Endothelial cell of umbilical vein (primary cell): ENCODE data around the gene ORC6. TPM values are rescaled to one million over a fixed set of nuclear protein-coding genes. Genes with fewer than 3 reads are reported as not detected.

Experiments used
- BruUV-seq: library from RNA; stranded (reverse); fragments of 400-500 nt; replicated peaks from 2 replicates; lab custom pipeline; 2021; lab: Mats Ljungman, UMichigan
- CTCF ChIA-PET: fragments of 300-600, 350-600 bp; sonication (Branson Sonifier 250); formaldehyde crosslinking; loops from one replicate; lab custom pipeline; 2021; ENCODE audit warnings: antibody characterized with exemption, inconsistent platforms; lab: Charles Lee
- POLR2A ChIA-PET: fragments of 300-600, 350-600 bp; sonication (Branson Sonifier 250); formaldehyde crosslinking; loops from one replicate; lab custom pipeline; 2021; ENCODE audit warnings: antibody characterized with exemption, inconsistent platforms; lab: Charles Lee
- DNase-seq: peaks from one replicate; pipeline ENCODE4 v3.0.0-alpha.2; 2011; ENCODE audit warnings: low read depth, low spot score
- FAIRE-seq: peaks from 2 replicates; lab custom pipeline; 2011; peaks lifted over from hg19 to GRCh38; lab: Jason Lieb, UNC
- H2AFZ ChIP-seq: 2 replicates; pipeline ENCODE4 v1.6.0; 2012; ENCODE audit warnings: low read depth, low read length, control low read depth, inconsistent platforms
- H3K27ac ChIP-seq: 2 replicates; pipeline ENCODE4 v1.5.1; 2011; ENCODE audit warnings: low read depth, mild to moderate bottlenecking, control low read depth, low read length, moderate library complexity; ENCODE audit not compliant: insufficient read depth
- H3K27me3 ChIP-seq, 2 experiments: 2 replicates each; pipeline versions ENCODE4 v1.6.0 to v1.6.1; 2011; ENCODE audit warnings: low read length in 2 of 2, mixed read lengths in 1 of 2; ENCODE audit not compliant: control insufficient read depth in 2 of 2, insufficient read depth in 2 of 2
- H3K36me3 ChIP-seq, 2 experiments: 2 replicates in 1 of 2; 3 replicates in 1 of 2; pipeline ENCODE4 v1.5.1; 2011; ENCODE audit warnings: low read length in 2 of 2, mild to moderate bottlenecking in 1 of 2, moderate library complexity in 1 of 2; ENCODE audit not compliant: control insufficient read depth in 2 of 2, insufficient read depth in 2 of 2; ENCODE audit errors: extremely low read depth in 1 of 2
- H3K4me1 ChIP-seq: 3 replicates; pipeline ENCODE4 v1.5.1; 2011; ENCODE audit warnings: mild to moderate bottlenecking, low read length; ENCODE audit not compliant: control insufficient read depth, insufficient read depth; ENCODE audit errors: extremely low read depth
- H3K4me2 ChIP-seq: 2 replicates; pipeline ENCODE4 v1.6.1; 2011; ENCODE audit warnings: low read length, control low read depth, mixed read lengths; ENCODE audit not compliant: insufficient read depth
- H3K4me3 ChIP-seq, 3 experiments: fragments of 200-600 bp in 1 of 3; sonication (generic), shearing (Covaris generic) in 1 of 3; replicated peaks in 1 of 3; 2 replicates each; pipeline ENCODE4 v1.5.1; 2011 to 2016; ENCODE audit warnings: control low read depth in 3 of 3, low read length in 3 of 3, mild to moderate bottlenecking in 2 of 3, inconsistent platforms in 1 of 3, low read depth in 1 of 3, moderate library complexity in 1 of 3; ENCODE audit not compliant: insufficient read depth in 1 of 3
- H3K79me2 ChIP-seq: 2 replicates; pipeline ENCODE4 v1.6.0; 2012; ENCODE audit warnings: low read length, inconsistent platforms; ENCODE audit not compliant: control insufficient read depth, insufficient read depth
- H3K9ac ChIP-seq: replicated peaks from 2 replicates; pipeline ENCODE3; 2011; ENCODE audit warnings: low read length, control low read depth; ENCODE audit not compliant: insufficient read depth; ENCODE audit errors: extremely low read depth
- H3K9me1 ChIP-seq: replicated peaks from 3 replicates; pipeline ENCODE4 v1.6.0; 2011; ENCODE audit warnings: mild to moderate bottlenecking, low read length; ENCODE audit not compliant: control insufficient read depth, insufficient read depth; ENCODE audit errors: extremely low read depth
- H3K9me3 ChIP-seq: replicated peaks from 2 replicates; pipeline ENCODE4 v1.5.1; 2012; ENCODE audit warnings: low read length, inconsistent platforms; ENCODE audit not compliant: control insufficient read depth, insufficient read depth
- H4K20me1 ChIP-seq: replicated peaks from 2 replicates; pipeline ENCODE3; 2011; ENCODE audit warnings: mild to moderate bottlenecking, low read length; ENCODE audit not compliant: control insufficient read depth, insufficient read depth; ENCODE audit errors: extremely low read depth
- CTCF ChIP-seq, 2 donors: IDR thresholded peaks; 1 replicate in 1 of 2; 2 replicates in 1 of 2; pipeline ENCODE4 v1.5.1; 2011; ENCODE audit warnings: low read length in 2 of 2, mild to moderate bottlenecking in 2 of 2, moderate library complexity in 2 of 2, control low read depth in 1 of 2, inconsistent platforms in 1 of 2, low read depth in 1 of 2; ENCODE audit not compliant: insufficient read depth in 1 of 2; ENCODE audit errors: extremely low read depth in 1 of 2
- EZH2 ChIP-seq: IDR thresholded peaks from 2 replicates; pipeline ENCODE4 v1.6.1; 2012; ENCODE audit warnings: borderline replicate concordance, low read depth, mild to moderate bottlenecking, moderate library complexity, low read length, inconsistent platforms; ENCODE audit not compliant: severe bottlenecking
- FOS ChIP-seq: IDR thresholded peaks from 2 replicates; pipeline ENCODE4 v1.6.1; 2011; ENCODE audit warnings: mild to moderate bottlenecking, low read length, moderate library complexity, borderline replicate concordance; ENCODE audit not compliant: insufficient read depth
- GATA2 ChIP-seq: IDR thresholded peaks from 2 replicates; pipeline ENCODE4 v1.7.0; 2011; ENCODE audit warnings: low read depth, mild to moderate bottlenecking, moderate library complexity, mixed read lengths, low read length; ENCODE audit not compliant: insufficient read length, insufficient read depth
- JUN ChIP-seq: IDR thresholded peaks from 2 replicates; pipeline ENCODE4 v1.6.1; 2011; ENCODE audit warnings: borderline replicate concordance, low read depth; ENCODE audit not compliant: insufficient read length, insufficient read depth
- MYC ChIP-seq: IDR thresholded peaks from one replicate; pipeline ENCODE4 v1.6.1; 2011; ENCODE audit warnings: mild to moderate bottlenecking, low read depth, low read length
- POLR2A ChIP-seq: IDR thresholded peaks from 2 replicates; pipeline ENCODE4 v1.6.1; 2012; ENCODE audit warnings: low read depth, mild to moderate bottlenecking, control low read depth, low read length
- POLR2AphosphoS5 ChIP-seq: IDR thresholded peaks from 2 replicates; pipeline ENCODE4 v1.6.1; 2012; ENCODE audit warnings: low read depth, mild to moderate bottlenecking, control low read depth, low read length, moderate library complexity; ENCODE audit not compliant: insufficient read depth
- dilution Hi-C: fragments of 300-500 bp; cut with MboI; formaldehyde crosslinking; loops from one replicate; pipeline ENCODE4 v1.15.0; 2019; ENCODE audit warnings: low sequenced_read_pairs; ENCODE audit not compliant: extremely low pct_ligation_motif_present
- intact Hi-C: fragments of 100-400 bp; cut with micrococcal nuclease; formaldehyde crosslinking; loops from one replicate; pipeline ENCODE4 v1.10.0; 2022
- polyA plus RNA-seq, 4 experiments: library from polyadenylated mRNA; depleted of rRNA in 3 of 4; stranded (reverse) in 3 of 4; unstranded in 1 of 4; fragments of >200 nt; gene quantifications; 2 replicates each; pipeline versions ENCODE4 v1.2.1 to v1.2.3, GENCODE V29; 2011 to 2012; ENCODE audit warnings: missing spikeins in 1 of 4
- total RNA-seq: library from RNA; stranded (reverse); gene quantifications from 2 replicates; pipeline ENCODE4 v1.2.3, GENCODE V29; 2021
- TF ChIP-seq, protein P1 (sequence below): IDR thresholded peaks from 2 replicates; pipeline ENCODE4 v1.6.1; 2011; ENCODE audit not compliant: insufficient read depth, insufficient read length

ORC6 gene
- total and polyA plus RNA-seq, 2 donors (not counting 3 experiments of a cell fraction or from before 2014, with no cell fraction given) = 15.9 to 31.1 TPM

DNA sequence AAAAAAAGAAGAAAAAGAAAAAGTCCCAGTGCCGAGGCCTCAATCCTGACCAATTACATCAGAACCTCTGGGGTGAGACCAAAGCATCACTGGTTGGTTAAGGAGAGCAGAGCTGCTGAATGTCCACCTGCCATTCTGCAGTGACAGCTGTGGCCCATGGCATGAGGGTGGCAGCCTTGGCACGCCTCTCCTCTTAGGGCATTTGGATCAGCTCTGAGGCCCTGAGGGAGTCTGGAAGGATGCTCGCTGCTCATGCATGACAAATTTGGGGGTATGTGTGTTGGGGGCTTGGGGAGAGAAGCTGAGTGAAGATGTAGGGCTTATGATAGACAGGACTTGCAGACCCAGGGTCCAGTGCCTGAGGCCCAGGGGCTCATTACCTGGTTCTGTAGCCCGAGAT, 32.4 kb downstream of the ORC6 start:
- POLR2A ChIA-PET = no interaction called here
- no peaks in the 10 kb centered on the region for H3K9me1 ChIP-seq
- H4K20me1 ChIP-seq = no peaks in the 10 kb centered on the region
- TF ChIP-seq JUN (no peak), EZH2 (no peak), POLR2A (no peak), CTCF (IDR thresholded peaks at IDR 0.05; ENCODE audit: extremely low read depth in 1 of 2, insufficient read depth in 1 of 2, low read depth in 1 of 2, low read length in 2 of 2) (no peak)
- no peak overlapping the region for H3K4me2 ChIP-seq
- FAIRE-seq (no peak), DNase-seq (no peak)
- no peak overlapping the region for H3K27ac ChIP-seq
- CTCF ChIA-PET = no interaction called here
- intact Hi-C loops (no loop called here), dilution Hi-C loops (no loop called here)
- no peak overlapping the region for H2AFZ ChIP-seq
- no peaks in the 10 kb centered on the region for H3K79me2 ChIP-seq
- no peaks in the 10 kb centered on the region for H3K36me3 ChIP-seq
- no peaks in the 10 kb centered on the region for H3K9me3 ChIP-seq
- no peak overlapping the region for H3K4me3 ChIP-seq
- no peaks in the 10 kb centered on the region for H3K27me3 ChIP-seq
- no peaks in the 10 kb centered on the region for H3K4me1 ChIP-seq
- H3K9ac ChIP-seq = no peak overlapping the region
- no TSS peak for BruUV-seq

DNA sequence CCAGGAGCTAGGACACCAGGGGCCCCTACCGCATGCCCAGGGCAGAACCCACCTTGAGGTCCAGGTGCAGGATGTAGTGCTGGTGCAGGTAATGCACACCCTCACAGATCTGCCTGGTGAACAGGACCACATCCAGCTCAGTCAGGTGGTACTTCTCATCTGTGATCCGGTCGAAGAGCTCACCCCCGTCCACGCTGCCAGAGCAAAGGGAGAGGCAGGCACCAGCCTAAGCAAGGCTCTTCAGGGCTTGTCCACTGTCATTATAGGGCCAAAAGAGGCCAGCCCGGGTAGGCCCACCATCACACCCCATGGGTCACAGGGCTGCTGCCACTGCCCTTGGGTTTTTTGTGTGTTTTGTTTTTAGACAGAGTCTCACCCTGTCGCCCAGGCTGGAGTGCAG, 37.7 kb downstream of the ORC6 start:
- H3K79me2 ChIP-seq = no peaks in the 10 kb centered on the region
- no TSS peak for BruUV-seq
- FAIRE-seq (no peak), DNase-seq (no peak)
- no peak overlapping the region for H3K4me3 ChIP-seq
- no peaks in the 10 kb centered on the region for H3K27me3 ChIP-seq
- dilution Hi-C loops = no loop called here
- ChIA-PET POLR2A (no interaction called here), CTCF (no interaction called here)
- H3K36me3 ChIP-seq = no peaks in the 10 kb centered on the region
- no peaks in the 10 kb centered on the region for H3K4me1 ChIP-seq
- intact Hi-C loops = no loop called here
- no peaks in the 10 kb centered on the region for H4K20me1 ChIP-seq
- H3K4me2 ChIP-seq = no peak overlapping the region
- no peaks in the 10 kb centered on the region for H3K9me3 ChIP-seq
- TF ChIP-seq JUN = no peak
- TF ChIP-seq CTCF (IDR thresholded peaks at IDR 0.05; ENCODE audit: extremely low read depth in 1 of 2, insufficient read depth in 1 of 2, low read depth in 1 of 2, low read length in 2 of 2) = no peak
- TF ChIP-seq POLR2A = no peak
- TF ChIP-seq MYC = no peak
- TF ChIP-seq FOS = no peak
- no peak for TF ChIP-seq GATA2
- TF ChIP-seq, protein P1, sequence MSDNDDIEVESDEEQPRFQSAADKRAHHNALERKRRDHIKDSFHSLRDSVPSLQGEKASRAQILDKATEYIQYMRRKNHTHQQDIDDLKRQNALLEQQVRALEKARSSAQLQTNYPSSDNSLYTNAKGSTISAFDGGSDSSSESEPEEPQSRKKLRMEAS = no peak
- TF ChIP-seq EZH2 = no peak
- no peak for TF ChIP-seq POLR2AphosphoS5
- H3K9ac ChIP-seq = no peak overlapping the region
- H3K9me1 ChIP-seq = no peaks in the 10 kb centered on the region
- no peak overlapping the region for H3K27ac ChIP-seq
- no peak overlapping the region for H2AFZ ChIP-seq
